Choroid plexus epithelial cell (primary cell): ENCODE results near the gene GEMIN8.
A peak's percentile ranks its signal among the peaks of the same experiment; 100 is the strongest.

Experiments used
- DNase-seq: peaks from one replicate; pipeline ENCODE4 v3.0.0-alpha.2; 2010; ENCODE audit warnings: low read depth
- H3K4me3 ChIP-seq: 2 replicates; pipeline ENCODE4 v1.5.1; 2011; ENCODE audit warnings: low read depth, mild to moderate bottlenecking, control low read depth, low read length, moderate library complexity
- TF ChIP-seq, protein P1 (sequence below): conservative IDR thresholded peaks from 2 replicates; pipeline ENCODE4 v1.5.1; 2011; ENCODE audit warnings: low read depth, mild to moderate bottlenecking, control low read depth, inconsistent platforms, low read length, moderate library complexity

The GEMIN8 gene

GRCh38 chrX:14022019-14022418 is 7.7 kb downstream of the GEMIN8 start:
- TF ChIP-seq, protein P1, sequence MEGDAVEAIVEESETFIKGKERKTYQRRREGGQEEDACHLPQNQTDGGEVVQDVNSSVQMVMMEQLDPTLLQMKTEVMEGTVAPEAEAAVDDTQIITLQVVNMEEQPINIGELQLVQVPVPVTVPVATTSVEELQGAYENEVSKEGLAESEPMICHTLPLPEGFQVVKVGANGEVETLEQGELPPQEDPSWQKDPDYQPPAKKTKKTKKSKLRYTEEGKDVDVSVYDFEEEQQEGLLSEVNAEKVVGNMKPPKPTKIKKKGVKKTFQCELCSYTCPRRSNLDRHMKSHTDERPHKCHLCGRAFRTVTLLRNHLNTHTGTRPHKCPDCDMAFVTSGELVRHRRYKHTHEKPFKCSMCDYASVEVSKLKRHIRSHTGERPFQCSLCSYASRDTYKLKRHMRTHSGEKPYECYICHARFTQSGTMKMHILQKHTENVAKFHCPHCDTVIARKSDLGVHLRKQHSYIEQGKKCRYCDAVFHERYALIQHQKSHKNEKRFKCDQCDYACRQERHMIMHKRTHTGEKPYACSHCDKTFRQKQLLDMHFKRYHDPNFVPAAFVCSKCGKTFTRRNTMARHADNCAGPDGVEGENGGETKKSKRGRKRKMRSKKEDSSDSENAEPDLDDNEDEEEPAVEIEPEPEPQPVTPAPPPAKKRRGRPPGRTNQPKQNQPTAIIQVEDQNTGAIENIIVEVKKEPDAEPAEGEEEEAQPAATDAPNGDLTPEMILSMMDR = no peak
- DNase-seq = peak; percentile 8
- no peak overlapping the region for H3K4me3 ChIP-seq

GRCh38 chrX:14017399-14017798 is 12.3 kb downstream of the GEMIN8 start:
- H3K4me3 ChIP-seq = no peak overlapping the region
- DNase-seq = no peak
- TF ChIP-seq, protein P1 = no peak

DNA sequence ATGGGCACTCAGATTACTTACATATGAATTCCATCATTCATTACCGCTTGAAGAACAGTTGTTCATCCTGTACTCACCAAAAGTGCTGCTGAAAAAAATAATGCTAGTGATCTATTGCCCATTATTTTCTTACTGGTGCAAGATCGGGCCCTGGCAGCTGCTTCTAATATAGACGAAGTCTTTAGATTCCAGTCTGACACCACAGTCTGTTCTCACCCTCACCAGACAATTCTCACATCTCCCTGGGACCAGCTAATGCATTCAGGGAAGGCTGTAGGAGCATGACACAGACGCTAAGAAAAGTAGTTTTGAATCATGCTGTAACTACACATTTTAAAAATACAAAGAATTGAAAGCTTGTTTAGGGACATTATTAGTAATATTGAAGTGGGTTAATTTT is 13.8 kb downstream of the GEMIN8 start:
- DNase-seq = peak; percentile 41
- TF ChIP-seq, protein P1 = no peak
- H3K4me3 ChIP-seq = no peak overlapping the region

DNA sequence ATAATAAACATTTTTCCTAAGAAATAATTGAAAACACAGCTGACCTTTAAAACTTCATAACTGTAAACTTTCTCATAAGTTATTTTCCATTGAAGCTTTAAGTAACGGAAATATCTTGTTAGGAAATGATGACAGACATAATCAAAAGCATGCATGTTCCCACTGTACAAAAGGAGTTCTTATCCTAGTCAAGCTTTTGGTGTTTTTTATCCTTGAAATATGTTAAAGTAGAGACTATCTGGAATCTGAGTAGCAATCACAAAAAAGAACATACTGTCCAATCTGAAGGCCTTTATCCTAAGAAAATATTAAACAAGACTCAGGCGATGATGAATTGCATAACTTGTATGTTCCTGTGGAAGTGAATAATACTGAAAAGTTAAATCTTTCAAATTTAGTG is 14.4 kb downstream of the GEMIN8 start:
- TF ChIP-seq, protein P1 = no peak
- DNase-seq = peak; percentile 35
- H3K4me3 ChIP-seq = no peak overlapping the region

DNA sequence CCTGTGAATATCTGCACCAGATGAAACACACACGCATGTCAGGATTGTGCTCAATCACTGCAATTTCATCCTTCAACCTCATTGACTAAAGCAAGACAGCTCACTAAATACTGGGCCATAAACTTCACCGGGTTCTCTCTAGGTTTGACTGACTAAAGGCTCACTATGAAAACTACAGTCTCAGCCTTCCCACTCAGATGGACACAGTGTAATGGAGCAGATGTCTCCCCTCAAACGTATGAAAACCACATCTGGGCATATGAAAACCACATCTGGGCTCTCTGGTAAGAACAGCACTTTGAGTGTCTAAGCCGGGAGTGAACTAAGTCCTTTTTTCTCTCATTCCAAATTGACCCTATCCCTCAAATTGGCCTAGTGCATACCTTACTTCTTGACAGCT is 15.2 kb downstream of the GEMIN8 start:
- TF ChIP-seq, protein P1 = no peak
- H3K4me3 ChIP-seq = no peak overlapping the region
- no peak for DNase-seq

DNA sequence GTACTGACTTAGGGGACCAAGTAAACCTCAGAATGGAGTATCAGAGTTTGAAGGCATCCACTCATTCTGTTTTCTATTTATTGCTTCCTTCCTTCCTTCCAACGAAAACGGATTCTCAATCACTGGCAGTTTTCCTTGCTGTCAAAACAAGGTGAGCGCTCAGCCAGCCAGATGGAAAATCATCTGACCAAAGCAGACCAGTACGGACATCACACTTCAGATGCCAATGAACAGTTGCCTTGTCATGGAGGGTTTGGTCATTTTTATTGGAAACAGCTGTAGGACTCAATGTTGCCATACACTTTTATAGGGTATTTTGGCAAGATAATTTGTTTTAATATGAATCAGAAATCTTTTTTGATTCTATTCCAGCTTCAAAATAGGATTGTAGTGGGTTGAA is 16.6 kb downstream of the GEMIN8 start:
- no peak for DNase-seq
- TF ChIP-seq, protein P1 = no peak
- H3K4me3 ChIP-seq = no peak overlapping the region

- TF ChIP-seq, protein P1 = no peak
- no peak for DNase-seq
- no peak overlapping the region for H3K4me3 ChIP-seq
These were observed 19.1 kb downstream of the GEMIN8 start for GRCh38 chrX:14010566-14010965.
